SK-N-SH treated with all-trans-retinoic acid at 6 μM for 48 hours (cell line): Measurements from ENCODE around the gene SLC30A2.

ENCODE experiments used
- ATAC-seq: fragments of 200-7000 bp; cut with Tn5 transposase; 3 replicates; pipeline ENCODE4 v1.9.1; 2020; ENCODE audit warnings: mild to moderate bottlenecking, moderate library complexity
- BACH2 ChIP-seq: fragments of 250-450 bp; sonication (Bioruptor Pico); IDR thresholded peaks from 2 replicates; pipeline ENCODE4 v1.9.0; 2021; ENCODE audit warnings: mild to moderate bottlenecking, borderline replicate concordance
- CREB5 ChIP-seq: fragments of 250-450 bp; sonication (Bioruptor Pico); IDR thresholded peaks from 2 replicates; pipeline ENCODE4 v1.5.1; 2020; ENCODE audit warnings: low read depth, mild to moderate bottlenecking, moderate library complexity
- CSDC2 ChIP-seq: fragments of 250-450 bp; sonication (Bioruptor Pico); IDR thresholded peaks from 2 replicates; pipeline ENCODE4 v1.5.0; 2020; ENCODE audit warnings: mild to moderate bottlenecking, moderate library complexity
- CSRNP3 ChIP-seq: fragments of 250-450 bp; sonication (Bioruptor Pico); IDR thresholded peaks from 2 replicates; pipeline ENCODE4 v1.5.1; 2021; ENCODE audit warnings: mild to moderate bottlenecking, moderate library complexity
- ESRRG ChIP-seq: fragments of 250-450 bp; sonication (Bioruptor Pico); IDR thresholded peaks from 2 replicates; pipeline ENCODE4 v1.6.1; 2021; ENCODE audit warnings: mild to moderate bottlenecking
- OSR1 ChIP-seq: fragments of 250-450 bp; sonication (Bioruptor Pico); IDR thresholded peaks from 2 replicates; pipeline ENCODE4 v1.8.0; 2022; ENCODE audit warnings: moderate library complexity, mild to moderate bottlenecking, inconsistent platforms
- PATZ1 ChIP-seq: fragments of 250-450 bp; sonication (Bioruptor Pico); IDR thresholded peaks from 2 replicates; pipeline ENCODE4 v1.8.0; 2020; ENCODE audit warnings: mild to moderate bottlenecking, moderate library complexity, borderline replicate concordance
- POU6F1 ChIP-seq: fragments of 250-450 bp; sonication (Bioruptor Pico); IDR thresholded peaks from 2 replicates; pipeline ENCODE4 v1.8.0; 2021; ENCODE audit warnings: low read depth, mild to moderate bottlenecking, moderate library complexity, borderline replicate concordance
- PPARA ChIP-seq: fragments of 250-450 bp; sonication (Bioruptor Pico); IDR thresholded peaks from 2 replicates; pipeline ENCODE4 v1.5.0; 2020; ENCODE audit warnings: mild to moderate bottlenecking, borderline replicate concordance
- RARB ChIP-seq: fragments of 250-450 bp; sonication (Bioruptor Pico); IDR thresholded peaks from 2 replicates; pipeline ENCODE4 v1.8.0; 2021; ENCODE audit warnings: mild to moderate bottlenecking, moderate library complexity
- SNAI2 ChIP-seq: fragments of 250-450 bp; sonication (Bioruptor Pico); IDR thresholded peaks from 2 replicates; pipeline ENCODE4 v1.5.0; 2020; ENCODE audit warnings: mild to moderate bottlenecking, moderate library complexity
- TCF4 ChIP-seq: fragments of 250-450 bp; sonication (Bioruptor Pico); IDR thresholded peaks from 2 replicates; pipeline ENCODE4 v1.8.0; 2021; ENCODE audit warnings: mild to moderate bottlenecking, moderate library complexity, borderline replicate concordance
- TOX ChIP-seq: fragments of 250-450 bp; sonication (Bioruptor Pico); IDR thresholded peaks from 2 replicates; pipeline ENCODE4 v1.8.0; 2021; ENCODE audit warnings: mild to moderate bottlenecking, moderate library complexity, borderline replicate concordance
- TSHZ2 ChIP-seq: fragments of 250-450 bp; sonication (Bioruptor Pico); IDR thresholded peaks from 2 replicates; pipeline ENCODE4 v1.5.0; 2020; ENCODE audit warnings: mild to moderate bottlenecking, moderate library complexity
- ZC3H10 ChIP-seq: fragments of 250-450 bp; sonication (Bioruptor Pico); IDR thresholded peaks from 2 replicates; pipeline ENCODE4 v1.5.1; 2021; ENCODE audit warnings: mild to moderate bottlenecking, moderate library complexity
- ZFP30 ChIP-seq: fragments of 450-650 bp; formaldehyde crosslinking; IDR thresholded peaks from 2 replicates; pipeline ENCODE4 v1.5.0; 2022; ENCODE audit warnings: mild to moderate bottlenecking, moderate library complexity
- ZNF70 ChIP-seq: fragments of 450-650 bp; formaldehyde crosslinking; IDR thresholded peaks from 2 replicates; pipeline ENCODE4 v1.5.0; 2020; ENCODE audit warnings: mild to moderate bottlenecking, moderate library complexity
- ZNF8 ChIP-seq: fragments of 450-650 bp; formaldehyde crosslinking; IDR thresholded peaks from 2 replicates; pipeline ENCODE4 v1.5.0; 2020; ENCODE audit warnings: mild to moderate bottlenecking, moderate library complexity

Gene SLC30A2

GRCh38 chr1:26032656-26033357 is 13.1 kb downstream of the SLC30A2 start:
- TF ChIP-seq ZFP30 (CRISPR knock-in tag) (no peak), RARB (no peak), PPARA (no peak), TOX (CRISPR knock-in tag) (no peak), CREB5 (CRISPR knock-in tag) (no peak), BACH2 (CRISPR knock-in tag) (no peak), TCF4 (no peak), CSDC2 (CRISPR knock-in tag) (no peak), ZNF8 (CRISPR knock-in tag) (no peak), TSHZ2 (CRISPR knock-in tag) (no peak), ZC3H10 (CRISPR knock-in tag) (no peak), POU6F1 (no peak)
- no peak for ATAC-seq

GRCh38 chr1:26031611-26032220 is 14.2 kb downstream of the SLC30A2 start:
- no peak for TF ChIP-seq RARB
- no peak for TF ChIP-seq ZNF70 (CRISPR knock-in tag)
- TF ChIP-seq ESRRG (CRISPR knock-in tag) = no peak
- TF ChIP-seq OSR1 (CRISPR knock-in tag) = no peak
- TF ChIP-seq POU6F1 = no peak
- TF ChIP-seq CSRNP3 (CRISPR knock-in tag) = no peak
- no peak for TF ChIP-seq BACH2 (CRISPR knock-in tag)
- ATAC-seq = no peak

- ATAC-seq = no peak
- no peak for TF ChIP-seq OSR1 (CRISPR knock-in tag)
- TF ChIP-seq ZFP30 (CRISPR knock-in tag) = no peak
- no peak for TF ChIP-seq CREB5 (CRISPR knock-in tag)
- no peak for TF ChIP-seq CSDC2 (CRISPR knock-in tag)
- no peak for TF ChIP-seq SNAI2
- no peak for TF ChIP-seq PATZ1 (CRISPR knock-in tag)
- no peak for TF ChIP-seq CSRNP3 (CRISPR knock-in tag)
Observed at GRCh38 chr1:26031196-26031595, 14.7 kb downstream of the SLC30A2 start.
